HepG2 (cell line): ENCODE measurements around the gene C6orf62. TPM values are rescaled to one million over a fixed set of nuclear protein-coding genes. Genes with fewer than 3 reads are reported as not detected.

Experiments used
- ATF7-NPFF ChIP-seq: sonication (generic); formaldehyde crosslinking; IDR thresholded peaks from 2 replicates; pipeline ENCODE4 v1.8.1; 2023; ENCODE audit warnings: mild to moderate bottlenecking, low read depth, missing genetic modification reagents, moderate library complexity
- CBFB ChIP-seq: sonication (generic); formaldehyde crosslinking; IDR thresholded peaks from 2 replicates; pipeline ENCODE4 v1.4.0; 2020; ENCODE audit warnings: missing genetic modification reagents
- FOSL1 ChIP-seq: sonication (generic); formaldehyde crosslinking; IDR thresholded peaks from 2 replicates; pipeline ENCODE4 v1.9.0; 2021; ENCODE audit warnings: missing genetic modification reagents, borderline replicate concordance
- GMEB2 ChIP-seq: IDR thresholded peaks from 2 replicates; pipeline ENCODE4 v1.6.1; 2016; ENCODE audit warnings: missing biosample characterization, missing genetic modification reagents, low read depth
- MAZ ChIP-seq, 2 experiments: sonication (generic) in 1 of 2; formaldehyde crosslinking in 1 of 2; IDR thresholded peaks; 2 replicates each; pipeline versions ENCODE4 v1.5.0 to v1.6.1; 2012 to 2020; ENCODE audit warnings: low read depth in 2 of 2, mild to moderate bottlenecking in 2 of 2, borderline replicate concordance in 1 of 2, improper control_type of control experiment in 1 of 2, low read length in 1 of 2, missing genetic modification reagents in 1 of 2, moderate library complexity in 1 of 2
- MYC ChIP-seq: sonication (generic); formaldehyde crosslinking; IDR thresholded peaks from 2 replicates; pipeline ENCODE4 v1.9.0; 2021; ENCODE audit warnings: missing genetic modification reagents, borderline replicate concordance
- PHF20 ChIP-seq: sonication (generic); formaldehyde crosslinking; IDR thresholded peaks from 2 replicates; pipeline ENCODE4 v1.5.0; 2020; ENCODE audit warnings: mild to moderate bottlenecking, missing genetic modification reagents
- ZBTB10 ChIP-seq: sonication (generic); formaldehyde crosslinking; IDR thresholded peaks from 2 replicates; pipeline ENCODE4 v1.4.0; 2020; ENCODE audit warnings: missing genetic modification reagents, borderline replicate concordance
- ZFP62 ChIP-seq: sonication (generic); formaldehyde crosslinking; IDR thresholded peaks from 2 replicates; pipeline ENCODE4 v1.4.0; 2020; ENCODE audit warnings: missing genetic modification reagents
- ZNF205 ChIP-seq: IDR thresholded peaks from 2 replicates; pipeline ENCODE4 v1.6.1; 2018; ENCODE audit warnings: missing biosample characterization, missing genetic modification reagents
- ZNF276 ChIP-seq: sonication (generic); formaldehyde crosslinking; IDR thresholded peaks from 2 replicates; pipeline ENCODE4 v1.4.0; 2020; ENCODE audit warnings: mild to moderate bottlenecking, low read depth, missing genetic modification reagents
- ZNF563 ChIP-seq: sonication (generic); formaldehyde crosslinking; IDR thresholded peaks from 2 replicates; pipeline ENCODE4 v1.8.0; 2022; ENCODE audit warnings: mild to moderate bottlenecking, moderate library complexity, missing genetic modification reagents
- ZNF777 ChIP-seq: sonication (generic); formaldehyde crosslinking; IDR thresholded peaks from 2 replicates; pipeline ENCODE4 v1.4.0; 2020; ENCODE audit warnings: missing genetic modification reagents
- polyA plus RNA-seq, 8 experiments: library from polyadenylated mRNA; depleted of rRNA in 3 of 8; stranded (reverse) in 7 of 8; unstranded in 1 of 8; fragments of >200 nt; fragmentation: Illumina TruSeq in 4 of 8; extraction: Trizol in 4 of 8; gene quantifications; 2 replicates each; pipeline versions ENCODE4 v1.2.1 to v1.2.3, GENCODE V29; 2011 to 2016; ENCODE audit warnings: low read depth in 4 of 8, missing spikeins in 1 of 8, mixed read lengths in 1 of 8; ENCODE audit not compliant: insufficient read depth in 1 of 8
- total RNA-seq, 5 experiments: library from RNA; depleted of rRNA; stranded (reverse); fragments of >200 nt; fragmentation: Illumina TruSeq; extraction: Trizol; gene quantifications; 2 replicates each; pipeline ENCODE4 v1.2.3, GENCODE V29; 2016; ENCODE audit warnings: low read depth in 1 of 5
- TF ChIP-seq, protein P1 (sequence below): sonication (generic); formaldehyde crosslinking; IDR thresholded peaks from 2 replicates; pipeline ENCODE4 v1.4.0; 2020; ENCODE audit warnings: missing genetic modification reagents
- TF ChIP-seq, protein P2 (sequence below): sonication (generic); formaldehyde crosslinking; IDR thresholded peaks from 2 replicates; pipeline ENCODE4 v1.4.0; 2020; ENCODE audit warnings: low read depth, mild to moderate bottlenecking, missing genetic modification reagents

Gene C6orf62
- total and polyA plus RNA-seq, 2 of the 13 experiments (the other 11 are each of a cell fraction or from before 2014, with no cell fraction given): 54.8 to 90.4 TPM

- peak; percentile 84; the same call in 1 of the 2 replicates for TF ChIP-seq CBFB (CRISPR knock-in tag)
- peak; percentile 91 for TF ChIP-seq ATF7-NPFF (CRISPR knock-in tag)
- TF ChIP-seq ZNF276 (CRISPR knock-in tag): peak; percentile 79; the same call in 1 of the 2 replicates
- TF ChIP-seq ZNF777 (CRISPR knock-in tag): 0 out of 2 replicates have a peak, but pooled peaks have one; percentile 55
- no peak for TF ChIP-seq MAZ (IDR thresholded peaks at IDR 0.05; ENCODE audit: borderline replicate concordance, low read depth, low read length)
- TF ChIP-seq MAZ (CRISPR knock-in tag; IDR thresholded peaks at IDR 0.05; ENCODE audit: low read depth): peak; percentile 10; the same call in 1 of the 2 replicates
- TF ChIP-seq MYC (CRISPR knock-in tag): peak; percentile 100
- TF ChIP-seq PHF20 (CRISPR knock-in tag): peak; percentile 82
- TF ChIP-seq, protein P1, sequence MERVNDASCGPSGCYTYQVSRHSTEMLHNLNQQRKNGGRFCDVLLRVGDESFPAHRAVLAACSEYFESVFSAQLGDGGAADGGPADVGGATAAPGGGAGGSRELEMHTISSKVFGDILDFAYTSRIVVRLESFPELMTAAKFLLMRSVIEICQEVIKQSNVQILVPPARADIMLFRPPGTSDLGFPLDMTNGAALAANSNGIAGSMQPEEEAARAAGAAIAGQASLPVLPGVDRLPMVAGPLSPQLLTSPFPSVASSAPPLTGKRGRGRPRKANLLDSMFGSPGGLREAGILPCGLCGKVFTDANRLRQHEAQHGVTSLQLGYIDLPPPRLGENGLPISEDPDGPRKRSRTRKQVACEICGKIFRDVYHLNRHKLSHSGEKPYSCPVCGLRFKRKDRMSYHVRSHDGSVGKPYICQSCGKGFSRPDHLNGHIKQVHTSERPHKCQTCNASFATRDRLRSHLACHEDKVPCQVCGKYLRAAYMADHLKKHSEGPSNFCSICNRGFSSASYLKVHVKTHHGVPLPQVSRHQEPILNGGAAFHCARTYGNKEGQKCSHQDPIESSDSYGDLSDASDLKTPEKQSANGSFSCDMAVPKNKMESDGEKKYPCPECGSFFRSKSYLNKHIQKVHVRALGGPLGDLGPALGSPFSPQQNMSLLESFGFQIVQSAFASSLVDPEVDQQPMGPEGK (CRISPR knock-in tag): 0 out of 2 replicates have a peak, but pooled peaks have one; percentile 13
- no peak for TF ChIP-seq GMEB2 (CRISPR knock-in tag)
- TF ChIP-seq ZFP62 (CRISPR knock-in tag): no peak
- TF ChIP-seq ZBTB10: no peak
- peak; percentile 73 for TF ChIP-seq ZNF205 (CRISPR knock-in tag)
- TF ChIP-seq ZNF563 (CRISPR knock-in tag): peak; percentile 80; the same call in 1 of the 2 replicates
- no peak for TF ChIP-seq FOSL1 (CRISPR knock-in tag)
- TF ChIP-seq, protein P2, sequence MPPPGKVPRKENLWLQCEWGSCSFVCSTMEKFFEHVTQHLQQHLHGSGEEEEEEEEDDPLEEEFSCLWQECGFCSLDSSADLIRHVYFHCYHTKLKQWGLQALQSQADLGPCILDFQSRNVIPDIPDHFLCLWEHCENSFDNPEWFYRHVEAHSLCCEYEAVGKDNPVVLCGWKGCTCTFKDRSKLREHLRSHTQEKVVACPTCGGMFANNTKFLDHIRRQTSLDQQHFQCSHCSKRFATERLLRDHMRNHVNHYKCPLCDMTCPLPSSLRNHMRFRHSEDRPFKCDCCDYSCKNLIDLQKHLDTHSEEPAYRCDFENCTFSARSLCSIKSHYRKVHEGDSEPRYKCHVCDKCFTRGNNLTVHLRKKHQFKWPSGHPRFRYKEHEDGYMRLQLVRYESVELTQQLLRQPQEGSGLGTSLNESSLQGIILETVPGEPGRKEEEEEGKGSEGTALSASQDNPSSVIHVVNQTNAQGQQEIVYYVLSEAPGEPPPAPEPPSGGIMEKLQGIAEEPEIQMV (CRISPR knock-in tag): peak; percentile 74; the same call in 1 of the 2 replicates
Measured at GRCh38 chr6:24721461-24722215, 2.7 kb upstream of the C6orf62 start (continued).
